PC-3 (cell line): Measurements from ENCODE around the gene RAN.

Experiments used
- EZH2 ChIP-seq: fragments of 300-600 bp; sonication (generic); IDR thresholded peaks from one replicate; pipeline ENCODE4 v1.6.1; 2017; ENCODE audit warnings: antibody characterized with exemption, mild to moderate bottlenecking, low read length; ENCODE audit not compliant: unreplicated experiment
- TF ChIP-seq, protein P1 (sequence below): fragments of 300-600 bp; sonication (generic); conservative IDR thresholded peaks from 2 replicates; pipeline ENCODE4 v1.5.1; 2017; ENCODE audit warnings: antibody characterized with exemption, low read depth, mild to moderate bottlenecking, low read length

DNA sequence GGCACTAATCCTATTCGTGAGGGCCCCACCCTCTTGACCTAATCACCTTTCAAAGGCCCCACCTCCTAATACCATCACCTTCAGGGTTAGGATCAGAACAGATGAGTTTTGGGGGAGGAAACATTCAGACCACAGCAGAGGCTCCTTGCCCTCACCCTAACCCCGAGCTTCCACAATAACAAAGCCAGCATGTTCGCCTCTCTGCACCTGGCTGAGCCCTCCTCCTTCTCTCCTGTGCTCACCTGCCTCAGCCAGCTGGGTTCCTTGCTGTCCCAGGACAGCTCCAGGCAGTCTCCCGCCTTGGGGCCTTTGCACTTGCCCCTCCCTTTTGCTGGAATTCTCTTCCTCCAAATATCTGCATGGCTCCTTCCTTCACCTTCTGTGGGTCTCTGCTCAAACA, 9.7 kb upstream of the RAN start:
- TF ChIP-seq EZH2 = no peak
- TF ChIP-seq, protein P1, sequence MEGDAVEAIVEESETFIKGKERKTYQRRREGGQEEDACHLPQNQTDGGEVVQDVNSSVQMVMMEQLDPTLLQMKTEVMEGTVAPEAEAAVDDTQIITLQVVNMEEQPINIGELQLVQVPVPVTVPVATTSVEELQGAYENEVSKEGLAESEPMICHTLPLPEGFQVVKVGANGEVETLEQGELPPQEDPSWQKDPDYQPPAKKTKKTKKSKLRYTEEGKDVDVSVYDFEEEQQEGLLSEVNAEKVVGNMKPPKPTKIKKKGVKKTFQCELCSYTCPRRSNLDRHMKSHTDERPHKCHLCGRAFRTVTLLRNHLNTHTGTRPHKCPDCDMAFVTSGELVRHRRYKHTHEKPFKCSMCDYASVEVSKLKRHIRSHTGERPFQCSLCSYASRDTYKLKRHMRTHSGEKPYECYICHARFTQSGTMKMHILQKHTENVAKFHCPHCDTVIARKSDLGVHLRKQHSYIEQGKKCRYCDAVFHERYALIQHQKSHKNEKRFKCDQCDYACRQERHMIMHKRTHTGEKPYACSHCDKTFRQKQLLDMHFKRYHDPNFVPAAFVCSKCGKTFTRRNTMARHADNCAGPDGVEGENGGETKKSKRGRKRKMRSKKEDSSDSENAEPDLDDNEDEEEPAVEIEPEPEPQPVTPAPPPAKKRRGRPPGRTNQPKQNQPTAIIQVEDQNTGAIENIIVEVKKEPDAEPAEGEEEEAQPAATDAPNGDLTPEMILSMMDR = no peak
